Measurements from ENCODE around the gene BAIAP2L1.
A peak's percentile ranks its signal among the peaks of the same experiment; 100 is the strongest.
"Not testable (repeated sequence)": the region's sequence is repeated elsewhere in the genome, so short reads cannot be mapped to it uniquely, and the experiment has no call there.

BAIAP2L1 gene

DNA sequence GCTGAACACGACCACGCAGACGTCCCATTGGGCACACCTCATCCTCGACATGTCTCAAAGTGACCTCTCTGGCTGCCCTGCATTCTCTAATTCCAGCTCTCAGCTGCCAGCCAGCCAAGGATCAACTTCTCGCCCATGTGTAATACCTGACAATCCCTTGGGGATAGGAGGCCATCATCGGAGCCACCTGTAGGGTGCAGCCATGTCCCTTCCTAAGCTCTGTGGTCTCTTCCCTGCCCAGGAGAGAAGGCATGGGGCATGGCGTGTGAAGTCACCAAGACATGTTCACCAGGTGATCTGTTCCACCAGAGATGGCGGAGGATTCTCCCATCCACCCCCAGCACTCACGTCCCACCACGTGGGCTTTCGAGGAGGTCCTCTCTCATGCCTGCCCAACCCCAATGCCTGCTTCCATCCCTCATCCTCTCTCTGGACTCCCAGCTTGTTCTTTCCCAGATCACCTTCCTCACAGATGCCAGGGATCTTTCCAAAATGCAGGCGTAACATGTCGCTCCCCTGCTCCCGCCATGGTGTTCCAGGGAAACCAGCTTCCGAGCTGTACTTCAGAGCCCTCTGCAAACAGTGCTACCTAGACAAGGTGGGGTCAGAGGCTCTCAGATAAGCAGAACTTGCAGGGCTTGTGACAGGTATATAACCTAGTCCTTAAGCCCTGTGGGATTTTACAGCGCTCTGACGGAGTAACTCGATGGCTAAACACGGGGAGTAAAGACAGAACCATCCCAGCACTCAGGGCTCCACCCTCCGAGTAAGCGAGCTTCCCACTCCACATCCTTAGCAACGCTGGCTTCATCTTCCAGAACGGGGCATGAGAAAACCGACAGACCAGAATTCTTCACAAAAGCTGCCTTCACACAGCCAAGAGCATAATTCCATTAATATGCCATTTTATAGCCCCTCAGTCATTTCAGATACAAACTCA, 78.3 kb downstream of the BAIAP2L1 start:
- DNase-seq = peak in 1 of 51 donors; percentile 4

DNA sequence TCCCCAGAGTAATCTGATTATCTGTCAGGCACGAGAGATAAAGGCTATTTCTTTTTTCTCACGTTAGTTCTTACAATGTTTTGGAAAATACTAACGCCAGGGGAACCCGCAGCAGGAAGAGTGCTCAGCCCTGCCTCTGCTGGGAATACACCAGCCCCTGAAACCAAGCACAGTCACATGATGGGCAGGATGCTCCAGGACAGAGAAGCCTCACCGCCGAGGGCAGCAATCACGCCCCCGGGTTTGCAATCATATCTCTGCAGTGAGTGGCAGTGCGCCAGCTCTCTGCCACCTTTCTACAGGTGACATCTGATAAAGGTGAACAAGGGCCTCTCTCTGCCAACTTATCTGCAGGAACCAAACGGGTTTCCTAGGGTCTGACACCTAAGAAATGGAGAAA, 79.6 kb downstream of the BAIAP2L1 start:
- DNase-seq = no peak

DNA sequence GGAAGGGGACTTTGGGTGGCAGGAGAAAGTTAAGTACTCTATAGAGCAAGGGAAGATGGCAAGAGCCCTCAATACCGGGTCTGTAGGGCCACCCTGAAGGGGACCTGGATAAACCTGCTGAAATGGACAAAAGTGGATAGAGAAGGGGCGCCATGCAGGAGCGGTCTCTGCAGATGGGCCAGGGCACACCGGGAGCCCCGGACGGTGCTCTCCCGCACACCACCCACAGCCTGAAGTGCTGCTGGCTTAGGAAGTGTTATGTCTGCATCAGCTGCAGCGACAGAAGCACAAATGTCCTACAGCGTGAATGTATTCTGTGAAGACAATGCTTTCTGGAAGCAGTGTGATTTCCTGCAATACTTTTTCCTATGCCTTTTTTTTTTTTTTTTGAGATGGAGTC, 81.7 kb downstream of the BAIAP2L1 start:
- no peak for DNase-seq

DNA sequence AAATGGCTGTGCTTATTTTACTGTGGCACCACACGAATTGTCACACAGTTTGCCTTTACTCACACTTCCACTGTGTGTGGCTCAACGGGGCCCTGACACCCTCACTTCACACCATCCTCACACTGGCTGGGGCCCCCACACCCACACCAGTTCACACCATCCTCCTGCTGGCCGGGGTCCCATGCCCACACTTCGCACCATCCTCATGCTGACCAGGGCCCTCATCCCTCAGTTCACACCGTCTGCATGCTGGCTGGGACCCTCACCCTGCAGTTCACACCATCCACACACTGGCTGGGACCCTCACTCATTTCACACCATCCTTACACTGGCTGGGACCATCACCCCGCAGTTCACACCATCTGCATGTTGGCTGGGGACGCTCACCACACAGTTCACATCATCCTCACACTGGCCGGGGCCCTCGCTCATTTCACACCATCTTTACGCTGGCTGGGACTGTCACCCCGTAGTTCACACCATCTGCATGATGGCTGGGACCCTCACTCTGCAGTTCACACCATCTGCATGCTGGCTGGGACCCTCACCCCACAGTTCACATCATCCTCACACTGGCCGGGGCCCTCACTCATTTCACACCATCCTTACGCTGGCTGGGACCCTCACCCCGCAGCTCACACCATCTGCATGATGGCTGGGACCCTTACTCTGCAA, 83.4 kb downstream of the BAIAP2L1 start:
- no peak for DNase-seq

DNA sequence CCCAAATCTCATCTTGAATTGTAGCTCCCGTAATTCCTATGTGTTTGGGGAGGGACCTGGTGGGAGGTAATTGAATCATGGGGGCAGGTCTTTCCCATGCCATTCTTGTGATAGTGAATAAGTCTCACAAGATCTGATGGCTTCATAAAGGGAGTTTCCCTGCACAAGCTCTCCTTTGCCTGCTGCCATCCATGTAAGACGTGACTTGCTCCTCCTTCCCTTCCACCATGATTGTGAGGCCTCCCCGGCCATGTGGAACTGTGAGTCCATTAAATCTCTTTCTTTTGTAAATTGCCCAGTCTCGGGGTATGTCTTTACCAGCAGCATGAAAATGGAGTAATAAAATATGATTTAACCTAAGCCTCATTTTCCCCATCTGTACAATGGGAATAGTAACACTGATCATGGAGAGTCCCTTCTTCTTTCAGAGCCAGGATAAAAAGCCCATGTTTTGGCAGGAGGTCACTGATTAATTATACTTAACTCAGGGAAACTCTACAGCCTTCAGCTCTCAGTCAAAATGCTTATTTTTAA, 84.8 kb downstream of the BAIAP2L1 start:
- not testable (repeated sequence) for DNase-seq

DNA sequence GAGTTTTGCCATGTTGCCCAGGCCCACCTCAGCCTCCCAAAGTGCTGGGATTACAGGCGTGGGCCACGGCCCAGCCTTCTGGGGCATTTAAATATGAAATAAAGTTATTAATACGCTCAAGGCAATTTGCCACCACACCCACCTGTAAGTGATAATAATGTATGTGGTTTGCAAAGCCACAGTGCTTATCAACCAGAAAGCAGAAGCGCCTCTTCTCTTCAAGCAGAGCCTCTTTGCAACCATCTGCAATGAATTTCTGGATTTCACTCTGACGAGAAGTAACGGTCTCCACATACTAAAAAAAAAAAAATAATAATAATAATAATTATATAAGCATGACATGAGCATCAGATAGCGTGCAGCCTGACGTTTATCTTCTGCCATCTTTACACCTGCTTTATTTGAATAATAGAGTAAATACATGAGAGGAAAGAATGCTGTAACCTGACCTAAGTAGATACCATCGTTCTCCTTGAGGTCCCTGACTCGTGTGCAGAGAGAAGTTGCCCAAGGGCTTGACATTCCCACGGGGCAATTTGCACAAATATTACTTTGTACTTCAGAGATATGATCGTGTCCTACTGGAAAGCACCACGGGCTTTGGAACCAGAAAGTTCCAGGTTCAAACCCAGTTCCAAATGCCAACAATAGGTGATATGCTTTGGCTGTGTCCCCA, 85.4 kb downstream of the BAIAP2L1 start:
- no peak for DNase-seq

DNA sequence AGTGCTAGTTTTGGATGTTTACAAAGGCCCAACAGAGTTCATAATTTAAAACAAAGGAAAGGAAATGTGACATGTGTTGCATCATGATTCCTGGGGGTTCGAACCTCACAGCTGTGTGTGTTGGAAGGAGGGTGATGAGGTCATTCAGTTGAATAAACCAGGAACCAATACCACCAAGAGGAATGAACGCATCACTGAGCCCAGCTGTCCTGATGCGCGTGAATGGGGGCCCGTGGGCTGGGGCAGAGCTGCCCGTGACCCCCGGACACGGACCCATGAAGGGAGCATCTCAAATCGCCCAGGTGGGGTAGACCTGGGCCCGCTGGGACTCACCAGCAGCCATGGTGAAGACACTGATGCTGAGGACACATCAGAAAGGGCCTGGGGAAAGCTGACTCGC, 86.4 kb downstream of the BAIAP2L1 start:
- no peak for DNase-seq

DNA sequence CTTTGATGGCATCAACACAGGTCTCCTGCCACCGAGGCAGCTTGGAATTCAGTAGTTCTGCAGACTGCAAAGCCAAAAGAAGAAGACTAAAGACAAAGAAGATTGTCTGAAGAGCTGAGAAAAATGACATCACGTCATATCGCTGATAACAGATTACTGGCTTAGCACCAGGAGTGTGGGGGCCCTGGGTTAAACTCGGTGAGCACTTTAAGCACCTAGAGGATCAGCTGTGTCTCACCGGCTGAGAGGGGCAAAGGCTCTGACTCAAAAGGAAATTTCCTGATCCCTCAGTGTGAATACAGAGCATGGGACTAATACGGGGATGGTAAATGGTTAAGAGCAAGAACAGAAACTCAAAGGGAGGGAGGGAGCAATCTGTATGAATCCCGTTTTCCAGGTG, 88.7 kb downstream of the BAIAP2L1 start:
- no peak for DNase-seq

DNA sequence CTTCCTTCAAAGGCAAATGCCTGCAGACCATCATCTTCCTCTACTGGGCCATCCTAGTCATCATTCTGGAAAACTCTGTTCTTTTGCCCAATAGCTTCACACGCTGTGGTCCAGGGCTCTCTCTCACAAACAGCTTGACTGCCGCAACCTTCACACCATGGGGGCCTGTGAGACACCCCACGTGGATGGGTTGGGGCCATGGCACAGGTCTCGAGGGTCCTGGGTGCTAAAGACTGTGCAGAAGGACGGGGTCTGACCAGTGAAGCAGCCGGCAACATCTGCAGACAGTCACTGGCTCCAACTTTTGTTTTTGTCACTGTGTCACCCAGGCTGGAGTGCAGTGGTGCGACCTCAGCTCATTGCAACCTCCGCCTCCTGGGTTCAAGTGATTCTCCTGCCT, 91.3 kb downstream of the BAIAP2L1 start:
- no peak for DNase-seq

DNA sequence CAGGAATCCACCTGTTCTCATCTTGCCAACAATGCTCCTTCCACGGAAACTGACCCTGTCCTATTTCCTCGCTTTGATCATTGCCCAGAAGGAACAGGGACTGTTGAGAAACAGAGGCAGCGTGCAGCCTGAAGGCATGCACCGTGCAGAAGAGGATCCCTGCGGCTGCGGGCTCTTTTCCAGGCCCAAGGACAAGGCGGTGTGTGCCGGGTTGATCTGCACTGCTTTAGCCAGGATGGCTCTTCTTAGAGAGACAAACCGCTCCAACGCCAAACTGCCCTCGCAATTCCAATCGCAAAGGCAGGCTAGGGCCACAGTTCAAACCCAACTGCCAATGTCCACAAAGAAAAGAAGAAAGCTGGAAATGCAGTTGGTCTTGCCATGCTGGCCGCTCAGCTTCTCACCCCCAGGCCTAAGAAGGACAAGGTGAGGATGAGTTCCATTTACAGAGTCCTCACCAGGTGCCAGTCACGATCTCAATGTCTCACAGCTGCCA, 92.9 kb downstream of the BAIAP2L1 start:
- DNase-seq = no peak

DNA sequence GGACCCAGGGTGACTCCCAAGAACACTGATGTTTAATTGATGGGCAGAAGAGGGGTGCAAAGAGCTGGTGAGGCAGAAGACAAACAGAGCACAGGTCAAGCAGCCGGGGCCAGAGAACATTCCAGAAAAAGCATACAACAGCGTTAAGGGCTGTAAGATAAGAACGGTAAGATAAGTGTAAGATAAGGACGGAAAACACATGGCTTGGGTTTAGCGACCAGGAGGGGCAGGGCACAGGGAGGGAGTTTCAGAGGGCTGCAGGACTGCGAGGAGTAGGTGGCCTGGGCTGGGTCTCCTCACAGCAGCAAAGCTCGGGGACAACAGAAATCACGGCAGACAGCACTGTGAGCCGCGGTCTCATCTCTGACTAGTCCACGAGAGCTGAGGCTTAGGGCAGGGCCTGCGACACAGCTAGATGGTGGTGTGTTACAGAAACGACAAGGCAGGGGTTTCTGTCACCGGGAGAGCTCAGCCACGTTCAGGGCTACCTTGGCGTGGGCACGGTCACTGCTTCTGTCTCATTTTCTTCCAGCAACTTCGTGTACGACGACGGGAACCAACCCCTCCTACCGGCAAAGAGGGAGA, 94.8 kb downstream of the BAIAP2L1 start:
- DNase-seq = no peak

DNA sequence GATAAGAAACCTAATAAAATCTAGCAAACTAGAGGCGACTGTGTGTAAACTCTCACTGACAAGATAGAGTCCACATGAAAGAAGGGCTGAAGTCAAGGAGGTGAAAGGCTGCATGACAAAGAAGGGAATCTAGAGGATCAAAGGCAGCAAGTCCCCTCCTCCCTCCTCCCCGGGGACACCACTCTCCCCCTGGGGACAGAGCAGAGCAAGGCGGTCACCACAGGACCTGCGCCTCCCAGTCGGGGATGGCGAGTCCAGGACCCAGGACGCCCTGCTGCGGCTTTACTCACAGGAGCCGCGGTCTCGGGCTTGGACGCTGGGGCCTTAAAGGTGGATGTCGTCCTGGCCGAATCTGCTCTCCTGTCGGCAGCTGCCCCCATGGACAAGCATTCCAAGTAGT, 97.0 kb downstream of the BAIAP2L1 start:
- no peak for DNase-seq

DNA sequence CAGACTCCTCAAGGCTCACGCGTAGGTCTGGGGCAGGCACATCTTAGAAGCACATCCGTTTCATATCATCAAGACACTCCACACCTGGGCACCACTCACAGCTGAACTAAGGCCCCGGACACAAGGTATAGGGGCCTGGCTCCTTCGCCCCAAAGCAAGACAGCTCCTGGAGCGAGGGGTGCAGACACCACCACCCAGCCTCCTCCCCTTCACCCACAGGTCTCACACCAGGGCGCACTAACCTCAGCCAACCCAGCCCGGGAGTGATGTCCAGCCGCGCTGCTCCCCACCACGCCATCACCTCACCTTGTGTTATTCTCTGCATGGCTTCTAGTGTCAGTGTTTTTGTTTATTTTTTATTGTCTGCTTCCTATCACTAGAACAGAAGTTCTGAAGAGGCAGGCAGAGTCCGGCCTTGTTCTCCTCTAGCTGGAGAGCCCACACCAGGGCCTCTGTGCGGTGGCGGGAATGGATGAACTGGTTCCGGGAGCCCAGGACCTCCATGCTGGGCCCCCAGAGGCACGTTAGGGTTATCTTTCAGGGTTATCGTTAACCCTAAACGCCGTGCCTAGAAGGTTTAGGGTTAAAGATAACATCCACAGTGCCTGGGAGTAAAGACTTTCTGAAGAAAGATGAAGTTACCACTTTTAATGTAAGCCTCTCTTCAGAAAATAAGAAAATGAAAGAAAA, 97.6 kb downstream of the BAIAP2L1 start:
- no peak for DNase-seq

DNA sequence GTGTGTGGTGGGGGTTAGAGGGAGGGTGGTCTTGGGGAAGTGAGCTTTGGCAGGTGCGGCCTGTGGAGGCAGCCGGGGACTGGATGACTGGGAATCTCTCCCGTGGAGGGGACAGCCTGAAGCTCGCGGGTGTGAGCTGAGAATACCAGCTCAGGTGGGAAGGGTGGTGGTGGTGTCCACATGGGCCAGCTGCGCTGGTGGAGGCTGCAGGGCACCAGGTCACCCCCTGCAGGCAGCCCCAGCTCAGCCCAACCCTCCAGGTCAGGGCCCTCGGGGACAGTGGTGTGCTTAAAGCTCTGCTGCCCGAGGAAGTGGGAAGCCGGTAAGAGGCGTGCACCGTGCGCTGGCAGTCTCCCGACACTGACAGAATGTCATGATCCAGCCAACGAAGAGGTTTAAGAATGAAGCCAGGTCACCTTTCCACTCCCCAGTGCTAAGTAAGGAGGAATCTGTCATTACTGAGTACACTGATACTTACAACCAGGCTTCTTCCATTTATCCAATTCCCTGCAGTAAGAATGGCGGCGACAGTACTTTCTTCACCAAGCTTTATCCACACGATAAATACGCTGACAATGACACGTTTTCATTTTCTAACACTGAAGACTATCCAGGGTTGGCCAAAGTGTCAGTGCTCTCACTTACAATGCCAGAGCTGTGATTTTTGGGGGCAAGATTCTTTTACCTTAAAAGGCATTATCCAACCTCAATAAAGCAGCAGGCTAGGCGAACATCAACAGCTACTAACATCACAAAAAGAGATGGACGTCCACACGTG, 99.0 kb downstream of the BAIAP2L1 start:
- no peak for DNase-seq

DNA sequence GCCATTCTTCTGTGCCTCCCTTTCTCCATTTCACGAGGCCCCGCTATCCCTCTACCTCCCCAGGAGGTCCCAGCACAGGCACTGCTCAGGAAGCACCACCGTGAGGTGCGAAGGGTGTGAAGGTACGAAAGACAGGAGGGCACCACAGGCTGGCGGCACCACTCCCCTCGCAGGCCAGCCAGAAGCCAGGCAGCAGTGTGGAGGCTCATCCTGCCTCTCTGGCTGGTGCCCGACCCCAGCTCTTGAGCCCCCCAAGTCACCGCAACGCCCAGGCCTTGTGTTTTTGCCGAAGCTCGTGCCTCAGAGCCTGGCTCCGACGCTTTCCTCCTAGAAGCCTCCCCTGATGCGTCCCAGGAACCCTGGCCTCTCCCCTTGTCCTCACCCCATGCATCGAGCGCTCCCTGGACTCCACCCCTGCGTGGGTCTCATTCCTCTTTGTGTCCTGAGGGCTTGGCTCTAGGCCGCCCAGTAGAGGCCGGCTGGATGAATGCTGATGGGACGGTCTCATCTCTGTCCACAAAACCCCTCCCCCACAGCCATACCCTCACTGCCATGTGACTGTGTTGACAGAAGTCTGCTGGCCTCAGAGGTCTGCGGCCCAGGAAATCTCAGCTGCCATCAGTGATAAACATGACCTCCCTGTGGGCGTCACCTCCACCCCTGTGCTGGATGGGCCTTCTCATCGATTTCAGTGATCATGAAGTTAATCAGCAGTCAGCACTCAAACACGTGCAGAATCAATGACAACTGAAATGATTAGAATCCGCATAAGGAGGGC, 100.1 kb downstream of the BAIAP2L1 start:
- no peak for DNase-seq

DNA sequence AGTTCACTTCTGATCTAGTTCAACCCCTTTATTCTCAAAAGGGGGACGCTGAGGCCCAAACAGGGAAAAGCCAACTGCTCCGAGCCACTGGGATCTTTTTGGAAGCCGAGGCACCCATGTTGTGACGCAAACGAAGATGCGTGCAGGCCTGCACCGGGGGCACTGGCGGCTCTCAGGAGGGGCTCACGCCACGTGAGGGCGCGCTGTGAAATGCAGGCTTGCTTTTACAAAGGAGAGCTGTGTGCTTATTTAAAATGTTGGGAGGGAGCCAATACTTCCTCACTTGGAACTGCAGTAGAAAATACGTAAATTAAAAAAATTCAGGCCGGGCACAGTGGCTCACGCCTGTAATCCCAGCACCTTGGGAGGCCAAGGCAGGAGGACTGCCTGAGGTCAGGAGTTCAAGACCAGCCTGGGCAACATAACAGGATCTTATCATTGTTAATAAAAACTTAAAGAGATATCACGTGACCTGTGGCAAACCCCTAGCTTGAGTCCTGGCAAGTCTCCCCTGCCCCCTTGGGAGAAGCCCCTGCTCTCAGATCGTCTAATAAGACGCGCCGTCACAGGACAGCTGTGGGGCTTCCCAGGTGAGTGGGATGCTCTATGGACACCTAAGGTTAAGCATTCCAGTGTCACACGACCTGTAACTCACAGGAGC, 103.1 kb downstream of the BAIAP2L1 start:
- DNase-seq = no peak

DNA sequence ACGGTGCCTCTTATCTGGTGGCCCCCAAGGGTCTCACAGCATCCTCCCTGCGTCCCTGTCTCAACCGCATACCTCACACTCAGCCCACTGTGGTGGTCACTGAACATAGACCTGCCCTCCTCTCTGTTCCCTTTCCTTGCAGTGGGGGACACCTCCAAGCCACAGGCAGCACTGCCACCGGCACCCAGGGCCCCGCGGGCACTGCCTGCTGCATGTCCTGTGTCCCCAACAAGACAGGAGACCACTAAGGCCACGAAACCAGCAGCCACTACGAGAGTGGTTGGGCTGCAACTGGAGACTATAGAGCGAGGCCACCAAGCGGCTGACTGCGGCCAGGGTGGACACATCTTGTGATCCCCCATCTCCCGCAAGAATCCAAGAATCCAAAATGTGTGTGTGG, 104.1 kb downstream of the BAIAP2L1 start:
- no peak for DNase-seq

DNA sequence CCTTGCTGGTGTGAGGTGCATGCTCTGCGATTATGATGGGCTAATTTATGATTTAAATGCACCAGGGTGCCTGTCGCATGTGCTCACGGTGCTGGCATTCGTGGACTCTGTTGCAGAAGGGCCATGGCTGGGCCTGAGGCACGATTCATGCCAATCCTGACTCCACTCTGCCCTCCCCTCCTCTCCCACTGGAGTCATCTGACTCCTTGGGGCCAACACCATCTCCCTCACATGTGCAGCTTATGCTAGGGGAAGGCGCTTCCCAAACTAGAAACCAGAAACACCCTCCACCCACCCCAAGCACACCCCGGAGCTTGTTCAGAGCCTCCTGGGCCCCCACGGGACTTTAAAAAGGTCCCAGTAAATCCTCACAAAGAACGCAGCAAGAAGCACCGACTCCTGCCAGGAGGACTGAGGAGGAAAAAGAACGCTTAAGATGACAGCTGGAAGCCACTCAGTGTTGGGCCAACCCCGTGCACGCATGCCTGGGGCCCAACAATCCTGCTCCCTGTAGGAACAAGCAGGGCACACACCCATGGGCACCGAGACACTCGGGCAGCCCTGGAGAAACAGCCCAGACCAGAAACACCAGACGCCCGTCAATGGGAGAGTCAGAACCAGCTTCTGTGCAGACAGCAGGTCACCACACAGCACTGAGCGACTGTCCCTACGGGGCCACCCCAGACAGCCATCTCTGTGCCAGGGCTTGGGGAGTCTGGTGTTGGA, 105.3 kb downstream of the BAIAP2L1 start:
- no peak for DNase-seq
